Neural cell (in vitro differentiated cells): Measurements from ENCODE around the gene TGFA. TPM values are rescaled to one million over a fixed set of nuclear protein-coding genes. Genes with fewer than 3 reads are reported as not detected.

Experiments
- H2AFZ ChIP-seq: fragments of 200-600, 300-800 bp; sonication (generic), shearing (Covaris generic); 2 replicates; pipeline ENCODE4 v1.6.0; 2014; ENCODE audit warnings: low read depth, mild to moderate bottlenecking, antibody characterized with exemption, low read length, moderate library complexity
- H3F3A ChIP-seq: fragments of 200-600 bp; shearing (Covaris generic); 2 replicates; pipeline ENCODE4 v1.6.1; 2016; ENCODE audit warnings: mild to moderate bottlenecking, moderate library complexity, mixed read lengths, antibody characterized with exemption, low read length; ENCODE audit not compliant: insufficient read depth, poor library complexity, severe bottlenecking
- H3K27ac ChIP-seq: fragments of 200-600, 300-800 bp; sonication (generic), shearing (Covaris generic); 2 replicates; pipeline ENCODE4 v1.5.1; 2014; ENCODE audit warnings: mild to moderate bottlenecking, low read length, moderate library complexity
- H3K27me3 ChIP-seq: fragments of 300-800, 200-600 bp; sonication (generic), shearing (Covaris generic); 2 replicates; pipeline ENCODE4 v1.6.0; 2014; ENCODE audit warnings: mild to moderate bottlenecking, low read depth, low read length, moderate library complexity; ENCODE audit not compliant: insufficient read depth
- H3K36me3 ChIP-seq: fragments of 300-800, 200-600 bp; sonication (generic), shearing (Covaris generic); 2 replicates; pipeline ENCODE4 v1.5.1; 2014; ENCODE audit warnings: mild to moderate bottlenecking, antibody characterized with exemption, low read length, moderate library complexity; ENCODE audit not compliant: insufficient read depth
- H3K4me2 ChIP-seq: fragments of 300-800, 200-600 bp; sonication (generic), shearing (Covaris generic); 2 replicates; pipeline ENCODE4 v1.6.0; 2014; ENCODE audit warnings: mild to moderate bottlenecking, low read length
- H3K4me3 ChIP-seq: fragments of 300-800, 200-600 bp; sonication (generic), shearing (Covaris generic); 2 replicates; pipeline ENCODE4 v1.5.1; 2014; ENCODE audit warnings: mild to moderate bottlenecking, low read length, moderate library complexity
- H3K79me2 ChIP-seq: fragments of 200-600 bp; shearing (Covaris generic); replicated peaks from 2 replicates; pipeline ENCODE4 v1.6.0; 2014; ENCODE audit warnings: mild to moderate bottlenecking, low read length, moderate library complexity; ENCODE audit not compliant: insufficient read depth
- H3K9ac ChIP-seq: fragments of 300-800, 200-600 bp; sonication (generic), shearing (Covaris generic); 2 replicates; pipeline ENCODE4 v1.6.1; 2016; ENCODE audit warnings: mild to moderate bottlenecking, low read length, mixed read lengths
- H3K9me2 ChIP-seq: fragments of 200-600 bp; shearing (Covaris generic); 2 replicates; pipeline ENCODE4 v1.6.1; 2016; ENCODE audit warnings: mild to moderate bottlenecking, low read length, mixed read lengths; ENCODE audit not compliant: insufficient read depth
- H3K9me3 ChIP-seq: fragments of 200-600, 300-800 bp; sonication (generic), shearing (Covaris generic); 2 replicates; pipeline ENCODE4 v1.6.1; 2016; ENCODE audit warnings: mild to moderate bottlenecking, mixed run types, low read length, moderate library complexity, mixed read lengths
- H4K20me1 ChIP-seq: fragments of 200-600 bp; shearing (Covaris generic); 2 replicates; pipeline ENCODE4 v1.6.1; 2016; ENCODE audit warnings: mild to moderate bottlenecking, mixed run types; ENCODE audit not compliant: insufficient read depth
- EP300 ChIP-seq: fragments of 450-650 bp; conservative IDR thresholded peaks from 2 replicates; pipeline ENCODE4 v1.6.1; 2014; ENCODE audit warnings: antibody characterized with exemption, mild to moderate bottlenecking, moderate library complexity; ENCODE audit not compliant: poor library complexity, severe bottlenecking
- EZH2 ChIP-seq: fragments of 200-600, 300-800 bp; shearing (Covaris generic), sonication (generic); IDR thresholded peaks from 2 replicates; pipeline ENCODE4 v1.6.1; 2014; ENCODE audit warnings: antibody characterized with exemption, low read length, borderline replicate concordance, mild to moderate bottlenecking; ENCODE audit not compliant: insufficient read depth, poor library complexity, severe bottlenecking
- MXI1 ChIP-seq: fragments of 450-650 bp; conservative IDR thresholded peaks from 2 replicates; pipeline ENCODE4 v1.6.1; 2014; ENCODE audit warnings: antibody characterized with exemption, mild to moderate bottlenecking; ENCODE audit not compliant: poor library complexity, severe bottlenecking
- POLR2AphosphoS5 ChIP-seq: IDR thresholded peaks from 2 replicates; pipeline ENCODE4 v1.6.1; 2012
- RAD21 ChIP-seq: fragments of 450-650 bp; conservative IDR thresholded peaks from 2 replicates; pipeline ENCODE4 v1.6.1; 2014; ENCODE audit warnings: antibody characterized with exemption, mild to moderate bottlenecking, moderate library complexity
- REST ChIP-seq: IDR thresholded peaks from 2 replicates; pipeline ENCODE4 v1.6.1; 2012; ENCODE audit warnings: borderline replicate concordance
- SMC3 ChIP-seq: fragments of 450-650 bp; conservative IDR thresholded peaks from 2 replicates; pipeline ENCODE4 v1.6.1; 2014; ENCODE audit warnings: antibody characterized with exemption, mild to moderate bottlenecking, moderate library complexity; ENCODE audit not compliant: poor library complexity
- TAF1 ChIP-seq: IDR thresholded peaks from 2 replicates; pipeline ENCODE4 v1.6.1; 2012; ENCODE audit warnings: low read depth
- polyA plus RNA-seq: library from polyadenylated mRNA; depleted of rRNA; stranded (reverse); fragments of >200 nt; gene quantifications from 2 replicates; pipeline ENCODE4 v1.2.3, GENCODE V29; 2014
- TF ChIP-seq, protein P1 (sequence below): fragments of 450-650 bp; IDR thresholded peaks from 2 replicates; pipeline ENCODE4 v1.5.1; 2014; ENCODE audit warnings: antibody characterized with exemption, mild to moderate bottlenecking, moderate library complexity; ENCODE audit not compliant: poor library complexity, severe bottlenecking

Gene TGFA
- polyA plus RNA-seq, 1 donor from 2014 or later: 0.85 TPM

DNA sequence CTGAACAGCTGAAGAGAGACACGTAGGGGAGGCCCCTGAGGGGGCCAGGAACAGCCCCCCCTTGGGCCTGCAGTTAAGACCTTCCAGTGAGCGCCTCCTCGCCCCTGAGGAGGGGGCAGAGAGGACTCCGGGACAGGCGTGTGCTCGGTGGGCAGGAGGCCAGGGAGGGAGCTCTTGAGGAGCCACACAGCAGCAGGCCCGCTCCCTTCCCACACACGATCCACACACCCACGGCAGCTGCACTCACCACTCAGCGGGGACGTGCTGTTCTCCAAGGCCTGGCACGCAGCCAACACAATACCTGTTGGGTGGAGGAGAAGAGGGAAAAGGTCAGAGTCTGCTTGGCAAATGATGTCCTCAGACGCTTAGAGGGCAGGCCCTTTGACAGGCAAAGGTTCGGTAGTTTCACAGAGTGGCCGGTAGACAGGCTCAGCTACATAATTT, 39.0 kb downstream of the TGFA start:
- no peak overlapping the region for H3K27ac ChIP-seq
- no peaks in the 10 kb centered on the region for H3K9me3 ChIP-seq
- H3K4me3 ChIP-seq: no peak overlapping the region
- H3F3A ChIP-seq: no peaks in the 10 kb centered on the region
- no peaks in the 10 kb centered on the region for H3K36me3 ChIP-seq
- no peak overlapping the region for H3K9ac ChIP-seq
- no peaks in the 10 kb centered on the region for H3K79me2 ChIP-seq
- H3K4me2 ChIP-seq: no peak overlapping the region
- TF ChIP-seq RAD21: no peak
- TF ChIP-seq MXI1: no peak
- no peak for TF ChIP-seq TAF1
- TF ChIP-seq SMC3: no peak
- TF ChIP-seq EZH2: no peak
- TF ChIP-seq POLR2AphosphoS5: no peak
- no peaks in the 10 kb centered on the region for H4K20me1 ChIP-seq
- H3K27me3 ChIP-seq: no peaks in the 10 kb centered on the region
- no peaks in the 10 kb centered on the region for H3K9me2 ChIP-seq
- H2AFZ ChIP-seq: no peak overlapping the region

DNA sequence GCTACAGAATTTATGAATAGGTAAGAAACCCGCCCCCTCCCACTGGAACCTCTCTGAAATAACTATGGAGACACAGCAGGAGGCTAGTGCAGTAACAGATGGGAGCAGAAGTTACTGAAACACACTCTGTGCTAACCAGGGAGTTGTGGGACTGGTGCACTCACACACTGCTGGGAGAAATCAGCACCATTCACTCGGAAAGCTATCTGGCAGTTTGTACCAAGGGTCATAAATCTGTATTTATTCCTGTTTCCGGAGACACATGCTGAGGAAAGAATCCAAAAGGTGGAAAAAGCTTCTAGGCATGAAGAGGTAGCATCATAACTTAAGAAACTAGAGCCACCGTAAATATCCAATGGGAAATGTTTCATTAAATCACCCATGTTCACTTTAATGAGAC, 39.9 kb downstream of the TGFA start:
- TF ChIP-seq TAF1: no peak
- no peak for TF ChIP-seq POLR2AphosphoS5

DNA sequence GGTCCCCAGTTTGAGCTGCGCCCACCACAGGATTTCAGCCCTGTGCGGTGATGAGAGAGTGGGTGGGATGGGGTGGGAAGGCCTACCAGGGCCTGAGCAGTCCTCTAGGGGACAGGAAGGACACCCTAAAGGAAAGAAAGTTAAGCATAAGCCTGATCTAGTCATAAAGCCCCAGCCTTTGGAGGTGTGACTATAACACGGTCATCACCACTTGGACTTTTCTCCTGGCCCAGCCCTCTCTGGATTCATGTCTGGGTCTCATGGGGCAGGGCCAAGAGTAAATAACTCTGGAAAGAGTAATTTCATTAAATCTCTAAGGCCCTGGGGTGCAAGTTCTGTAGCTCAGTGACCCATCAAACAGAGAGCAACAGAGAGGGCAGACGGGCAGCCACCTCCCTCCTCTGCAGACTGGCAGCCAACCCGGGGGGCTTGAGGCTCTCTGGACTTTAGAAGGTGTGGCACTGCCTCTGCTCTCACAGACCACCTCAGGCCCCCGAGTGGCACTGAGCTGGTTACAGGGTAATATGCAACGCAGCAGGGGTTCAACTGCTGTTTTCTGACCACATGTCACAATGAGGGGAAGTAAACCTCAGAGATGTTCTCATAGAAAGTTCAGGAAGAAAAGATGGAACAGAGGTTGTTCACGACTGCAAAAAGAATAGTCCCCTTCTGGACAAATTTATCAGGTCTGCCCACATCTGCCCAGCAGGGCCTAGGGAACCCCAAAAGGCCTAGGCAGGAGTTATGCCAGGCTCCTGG, 41.5 kb downstream of the TGFA start:
- Histone ChIP-seq H4K20me1 (no peaks in the 10 kb centered on the region), H3K27ac (no peak overlapping the region), H3K4me3 (no peak overlapping the region), H3K27me3 (no peaks in the 10 kb centered on the region), H3K9ac (no peak overlapping the region), H3K36me3 (no peaks in the 10 kb centered on the region), H3K79me2 (no peaks in the 10 kb centered on the region), H2AFZ (no peak overlapping the region), H3K9me3 (no peaks in the 10 kb centered on the region), H3K4me2 (no peak overlapping the region), H3F3A (no peaks in the 10 kb centered on the region), H3K9me2 (no peaks in the 10 kb centered on the region)
- TF ChIP-seq, protein P1, sequence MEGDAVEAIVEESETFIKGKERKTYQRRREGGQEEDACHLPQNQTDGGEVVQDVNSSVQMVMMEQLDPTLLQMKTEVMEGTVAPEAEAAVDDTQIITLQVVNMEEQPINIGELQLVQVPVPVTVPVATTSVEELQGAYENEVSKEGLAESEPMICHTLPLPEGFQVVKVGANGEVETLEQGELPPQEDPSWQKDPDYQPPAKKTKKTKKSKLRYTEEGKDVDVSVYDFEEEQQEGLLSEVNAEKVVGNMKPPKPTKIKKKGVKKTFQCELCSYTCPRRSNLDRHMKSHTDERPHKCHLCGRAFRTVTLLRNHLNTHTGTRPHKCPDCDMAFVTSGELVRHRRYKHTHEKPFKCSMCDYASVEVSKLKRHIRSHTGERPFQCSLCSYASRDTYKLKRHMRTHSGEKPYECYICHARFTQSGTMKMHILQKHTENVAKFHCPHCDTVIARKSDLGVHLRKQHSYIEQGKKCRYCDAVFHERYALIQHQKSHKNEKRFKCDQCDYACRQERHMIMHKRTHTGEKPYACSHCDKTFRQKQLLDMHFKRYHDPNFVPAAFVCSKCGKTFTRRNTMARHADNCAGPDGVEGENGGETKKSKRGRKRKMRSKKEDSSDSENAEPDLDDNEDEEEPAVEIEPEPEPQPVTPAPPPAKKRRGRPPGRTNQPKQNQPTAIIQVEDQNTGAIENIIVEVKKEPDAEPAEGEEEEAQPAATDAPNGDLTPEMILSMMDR: no peak
- TF ChIP-seq POLR2AphosphoS5 (no peak), REST (no peak), EZH2 (no peak), MXI1 (no peak), EP300 (no peak), TAF1 (no peak), SMC3 (no peak), RAD21 (no peak)

More for the DNA sequence above, 39.9 kb downstream of the TGFA start:
- Histone ChIP-seq H2AFZ (no peak overlapping the region), H3K79me2 (no peaks in the 10 kb centered on the region), H3K9ac (no peak overlapping the region), H3K9me2 (no peaks in the 10 kb centered on the region), H3K9me3 (no peaks in the 10 kb centered on the region), H3K27me3 (no peaks in the 10 kb centered on the region), H3K4me2 (no peak overlapping the region), H4K20me1 (no peaks in the 10 kb centered on the region), H3K4me3 (no peak overlapping the region), H3K36me3 (no peaks in the 10 kb centered on the region), H3K27ac (no peak overlapping the region), H3F3A (no peaks in the 10 kb centered on the region)
